CD4-positive, alpha-beta T cell treated with Interleukin-4 for 4 hours (primary cell): ENCODE measurements around the gene SLC12A9.
"Not testable (repeated sequence)": the region's sequence is repeated elsewhere in the genome, so short reads cannot be mapped to it uniquely, and the experiment has no call there.

Experiments
- DNase-seq: peaks from one replicate; pipeline ENCODE4 v3.0.0-alpha.2; 2020

The SLC12A9 gene

GRCh38 chr7:100897772-100898454 lies 45.4 kb downstream of the SLC12A9 start:
- no peak for DNase-seq

GRCh38 chr7:100899432-100899831 lies 46.9 kb downstream of the SLC12A9 start:
- DNase-seq = no peak

GRCh38 chr7:100900978-100901377 lies 48.5 kb downstream of the SLC12A9 start:
- no peak for DNase-seq

GRCh38 chr7:100901921-100902332 lies 49.4 kb downstream of the SLC12A9 start:
- DNase-seq = no peak

GRCh38 chr7:100902638-100903037 lies 50.1 kb downstream of the SLC12A9 start:
- DNase-seq = no peak

- DNase-seq = no peak
These were observed 56.0 kb downstream of the SLC12A9 start for GRCh38 chr7:100908512-100908911.

GRCh38 chr7:100910443-100910842 lies 57.9 kb downstream of the SLC12A9 start:
- not testable (repeated sequence) for DNase-seq

GRCh38 chr7:100911484-100911883 lies 59.0 kb downstream of the SLC12A9 start:
- no peak for DNase-seq

- DNase-seq = no peak
These were observed 61.8 kb downstream of the SLC12A9 start for GRCh38 chr7:100914208-100914878.

GRCh38 chr7:100914879-100915447 lies 62.5 kb downstream of the SLC12A9 start:
- no peak for DNase-seq
